Gastrocnemius medialis (tissue), 4 donors: ENCODE measurements around the gene NPAS3.

Experiments used
- POLR2A ChIP-seq, 2 donors: fragments of 450-650 bp; IDR thresholded peaks; one replicate each; pipeline ENCODE4 v1.6.1; 2017; ENCODE audit warnings: antibody characterized with exemption in 2 of 2, mild to moderate bottlenecking in 2 of 2, moderate library complexity in 2 of 2
- TF ChIP-seq, protein P1 (sequence below), 5 experiments: fragments of 450-650 bp in 3 of 5; fragments of 200-600 bp in 2 of 5; sonication (generic) in 2 of 5; IDR thresholded peaks in 4 of 5; conservative IDR thresholded peaks in 1 of 5; 1 replicate in 4 of 5; 2 replicates in 1 of 5; pipeline ENCODE4 v1.5.1; 2016 to 2019; ENCODE audit warnings: antibody characterized with exemption in 5 of 5, mild to moderate bottlenecking in 3 of 5, moderate library complexity in 3 of 5

GRCh38 chr14:33564774-33565630 lies 626.3 kb downstream of the NPAS3 start:
- TF ChIP-seq, protein P1, sequence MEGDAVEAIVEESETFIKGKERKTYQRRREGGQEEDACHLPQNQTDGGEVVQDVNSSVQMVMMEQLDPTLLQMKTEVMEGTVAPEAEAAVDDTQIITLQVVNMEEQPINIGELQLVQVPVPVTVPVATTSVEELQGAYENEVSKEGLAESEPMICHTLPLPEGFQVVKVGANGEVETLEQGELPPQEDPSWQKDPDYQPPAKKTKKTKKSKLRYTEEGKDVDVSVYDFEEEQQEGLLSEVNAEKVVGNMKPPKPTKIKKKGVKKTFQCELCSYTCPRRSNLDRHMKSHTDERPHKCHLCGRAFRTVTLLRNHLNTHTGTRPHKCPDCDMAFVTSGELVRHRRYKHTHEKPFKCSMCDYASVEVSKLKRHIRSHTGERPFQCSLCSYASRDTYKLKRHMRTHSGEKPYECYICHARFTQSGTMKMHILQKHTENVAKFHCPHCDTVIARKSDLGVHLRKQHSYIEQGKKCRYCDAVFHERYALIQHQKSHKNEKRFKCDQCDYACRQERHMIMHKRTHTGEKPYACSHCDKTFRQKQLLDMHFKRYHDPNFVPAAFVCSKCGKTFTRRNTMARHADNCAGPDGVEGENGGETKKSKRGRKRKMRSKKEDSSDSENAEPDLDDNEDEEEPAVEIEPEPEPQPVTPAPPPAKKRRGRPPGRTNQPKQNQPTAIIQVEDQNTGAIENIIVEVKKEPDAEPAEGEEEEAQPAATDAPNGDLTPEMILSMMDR (IDR thresholded peaks at IDR 0.05 in 4 of 5, conservative IDR thresholded peaks at IDR 0.05 in 1 of 5), result no peak
- no peak for TF ChIP-seq POLR2A (IDR thresholded peaks at IDR 0.05)
